Fibroblast of lung (primary cell): Measurements from ENCODE around the gene FBXW9.

Experiments
- EZH2 ChIP-seq: IDR thresholded peaks from 2 replicates; pipeline ENCODE4 v1.5.1; 2012; ENCODE audit warnings: low read length, control low read depth, mild to moderate bottlenecking; ENCODE audit errors: missing control alignments
- TF ChIP-seq, protein P1 (sequence below), 2 donors: IDR thresholded peaks in 1 of 2; conservative IDR thresholded peaks in 1 of 2; 1 replicate in 1 of 2; 2 replicates in 1 of 2; pipeline ENCODE4 v1.5.1; 2011 to 2012; ENCODE audit warnings: low read length in 2 of 2, control low read depth in 1 of 2, inconsistent platforms in 1 of 2, low read depth in 1 of 2, mild to moderate bottlenecking in 1 of 2

DNA sequence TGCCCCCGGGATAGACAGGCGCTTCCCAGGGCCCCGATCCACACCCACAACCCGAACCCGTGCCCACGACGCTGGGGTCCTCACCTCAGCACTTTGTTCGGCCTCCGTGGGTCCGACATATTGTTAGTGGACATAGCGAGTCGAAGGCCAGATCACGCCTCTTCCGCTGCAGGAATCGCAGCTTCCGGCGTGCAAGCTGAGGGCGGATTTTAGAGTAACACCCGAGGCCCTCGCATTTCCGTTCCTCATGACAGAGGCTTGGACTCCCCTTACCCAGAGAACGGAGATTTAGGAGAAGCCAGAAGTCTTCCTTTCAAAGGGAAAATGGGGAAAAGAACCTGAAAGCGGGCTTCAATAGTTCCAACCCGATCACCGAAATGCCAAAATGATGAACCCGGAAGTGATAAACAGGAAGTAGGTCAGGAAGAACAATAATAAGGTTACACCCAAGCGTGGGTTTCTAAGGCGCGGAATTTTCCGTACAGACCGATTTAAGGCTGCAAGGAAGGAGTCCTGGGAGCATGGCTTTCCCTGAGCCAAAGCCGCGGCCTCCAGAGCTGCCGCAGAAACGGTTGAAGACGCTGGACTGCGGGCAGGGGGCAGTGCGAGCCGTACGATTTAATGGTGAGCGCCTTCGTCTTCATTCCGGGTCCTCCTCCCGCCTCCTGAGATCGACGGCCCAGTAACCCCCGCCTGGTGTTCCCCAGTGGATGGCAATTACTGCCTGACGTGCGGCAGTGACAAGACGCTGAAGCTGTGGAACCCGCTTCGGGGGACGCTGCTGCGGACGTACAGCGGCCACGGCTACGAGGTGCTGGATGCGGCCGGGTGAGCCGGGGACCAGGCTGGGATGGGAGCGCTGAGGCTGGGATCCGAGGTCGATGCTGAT, 26.9 kb downstream of the FBXW9 start:
- TF ChIP-seq, protein P1, sequence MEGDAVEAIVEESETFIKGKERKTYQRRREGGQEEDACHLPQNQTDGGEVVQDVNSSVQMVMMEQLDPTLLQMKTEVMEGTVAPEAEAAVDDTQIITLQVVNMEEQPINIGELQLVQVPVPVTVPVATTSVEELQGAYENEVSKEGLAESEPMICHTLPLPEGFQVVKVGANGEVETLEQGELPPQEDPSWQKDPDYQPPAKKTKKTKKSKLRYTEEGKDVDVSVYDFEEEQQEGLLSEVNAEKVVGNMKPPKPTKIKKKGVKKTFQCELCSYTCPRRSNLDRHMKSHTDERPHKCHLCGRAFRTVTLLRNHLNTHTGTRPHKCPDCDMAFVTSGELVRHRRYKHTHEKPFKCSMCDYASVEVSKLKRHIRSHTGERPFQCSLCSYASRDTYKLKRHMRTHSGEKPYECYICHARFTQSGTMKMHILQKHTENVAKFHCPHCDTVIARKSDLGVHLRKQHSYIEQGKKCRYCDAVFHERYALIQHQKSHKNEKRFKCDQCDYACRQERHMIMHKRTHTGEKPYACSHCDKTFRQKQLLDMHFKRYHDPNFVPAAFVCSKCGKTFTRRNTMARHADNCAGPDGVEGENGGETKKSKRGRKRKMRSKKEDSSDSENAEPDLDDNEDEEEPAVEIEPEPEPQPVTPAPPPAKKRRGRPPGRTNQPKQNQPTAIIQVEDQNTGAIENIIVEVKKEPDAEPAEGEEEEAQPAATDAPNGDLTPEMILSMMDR (conservative IDR thresholded peaks at IDR 0.05 in 1 of 2, IDR thresholded peaks at IDR 0.05 in 1 of 2; ENCODE audit: low read depth in 1 of 2, low read length in 2 of 2), result no peak
- no peak for TF ChIP-seq EZH2
